LNCaP clone FGC (cell line): Measurements from ENCODE around the gene ABHD16A.
A peak's percentile ranks its signal among the peaks of the same experiment; 100 is the strongest.

Experiments
- DNase-seq: peaks from one replicate; pipeline ENCODE4 v3.0.0-alpha.2; 2011; ENCODE audit warnings: low read depth
- H3K4me3 ChIP-seq: 2 replicates; pipeline ENCODE4 v1.5.1; 2011; ENCODE audit warnings: mild to moderate bottlenecking, low read depth, low read length, control low read depth
- TF ChIP-seq, protein P1 (sequence below): IDR thresholded peaks from 2 replicates; pipeline ENCODE4 v1.5.1; 2012; ENCODE audit warnings: mild to moderate bottlenecking; ENCODE audit not compliant: control insufficient read depth, insufficient read depth; ENCODE audit errors: extremely low read depth

The ABHD16A gene

DNA sequence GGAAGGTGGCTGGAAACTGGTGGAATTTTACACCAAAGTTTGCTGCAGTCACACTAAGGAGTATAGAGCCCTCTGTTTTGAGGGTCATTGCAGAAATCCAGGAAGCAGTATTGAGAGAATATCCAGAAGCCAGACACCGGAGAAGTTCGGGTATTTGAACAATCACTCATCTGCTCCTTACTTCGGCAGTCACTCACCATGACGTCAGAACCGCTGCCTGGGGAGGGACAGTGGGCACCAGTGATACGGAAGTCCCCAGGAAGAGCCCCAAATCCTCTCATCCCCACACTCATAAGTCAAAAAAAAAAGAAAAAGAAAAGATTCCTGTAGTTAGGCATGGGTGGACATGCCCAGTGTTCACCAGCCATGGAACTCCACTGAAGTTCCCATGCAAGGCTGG, 26.2 kb downstream of the ABHD16A start:
- H3K4me3 ChIP-seq: no peak overlapping the region
- TF ChIP-seq, protein P1, sequence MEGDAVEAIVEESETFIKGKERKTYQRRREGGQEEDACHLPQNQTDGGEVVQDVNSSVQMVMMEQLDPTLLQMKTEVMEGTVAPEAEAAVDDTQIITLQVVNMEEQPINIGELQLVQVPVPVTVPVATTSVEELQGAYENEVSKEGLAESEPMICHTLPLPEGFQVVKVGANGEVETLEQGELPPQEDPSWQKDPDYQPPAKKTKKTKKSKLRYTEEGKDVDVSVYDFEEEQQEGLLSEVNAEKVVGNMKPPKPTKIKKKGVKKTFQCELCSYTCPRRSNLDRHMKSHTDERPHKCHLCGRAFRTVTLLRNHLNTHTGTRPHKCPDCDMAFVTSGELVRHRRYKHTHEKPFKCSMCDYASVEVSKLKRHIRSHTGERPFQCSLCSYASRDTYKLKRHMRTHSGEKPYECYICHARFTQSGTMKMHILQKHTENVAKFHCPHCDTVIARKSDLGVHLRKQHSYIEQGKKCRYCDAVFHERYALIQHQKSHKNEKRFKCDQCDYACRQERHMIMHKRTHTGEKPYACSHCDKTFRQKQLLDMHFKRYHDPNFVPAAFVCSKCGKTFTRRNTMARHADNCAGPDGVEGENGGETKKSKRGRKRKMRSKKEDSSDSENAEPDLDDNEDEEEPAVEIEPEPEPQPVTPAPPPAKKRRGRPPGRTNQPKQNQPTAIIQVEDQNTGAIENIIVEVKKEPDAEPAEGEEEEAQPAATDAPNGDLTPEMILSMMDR: no peak
- DNase-seq: no peak

DNA sequence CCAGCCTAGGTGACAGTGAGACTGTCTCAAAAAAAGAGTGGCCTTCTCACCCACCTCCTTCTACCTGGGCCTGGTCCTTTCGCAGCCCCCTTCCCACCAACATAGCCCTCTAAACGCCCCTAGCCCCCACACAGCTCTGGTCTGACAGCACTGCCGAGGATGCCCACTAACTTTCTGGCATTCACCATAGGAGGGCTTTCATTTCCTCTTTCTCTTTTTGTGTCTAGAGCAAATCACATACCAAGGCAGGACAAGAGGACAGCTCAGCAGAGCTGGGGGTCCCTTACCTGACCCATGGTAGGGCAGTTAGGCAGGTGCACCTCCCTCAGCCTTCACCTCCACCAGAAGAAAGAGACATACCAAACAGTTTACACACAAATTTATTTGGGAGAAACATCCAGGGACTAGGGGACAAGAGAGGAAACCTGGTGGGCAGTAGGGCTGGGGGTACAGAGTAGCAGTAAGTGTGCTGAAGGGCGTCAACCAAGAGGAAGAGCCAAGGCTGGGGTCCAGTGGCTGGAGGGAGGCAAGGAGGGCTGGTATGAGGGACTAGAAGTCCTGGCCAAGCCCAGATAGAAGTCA, 26.7 kb downstream of the ABHD16A start:
- no peak overlapping the region for H3K4me3 ChIP-seq
- TF ChIP-seq, protein P1: no peak
- DNase-seq: no peak

- TF ChIP-seq, protein P1: no peak
- no peak within 1 kb of the TSS for H3K4me3 ChIP-seq
- DNase-seq: no peak
Measured at GRCh38 chr6:31669676-31670075, 33.4 kb downstream of the ABHD16A start, which contains the start of gene LY6G5B. Gene LY6G5B, plus strand, starts transcription at chr6:31669976. Its CDS starts 975 bp downstream, at chr6:31670951.

DNA sequence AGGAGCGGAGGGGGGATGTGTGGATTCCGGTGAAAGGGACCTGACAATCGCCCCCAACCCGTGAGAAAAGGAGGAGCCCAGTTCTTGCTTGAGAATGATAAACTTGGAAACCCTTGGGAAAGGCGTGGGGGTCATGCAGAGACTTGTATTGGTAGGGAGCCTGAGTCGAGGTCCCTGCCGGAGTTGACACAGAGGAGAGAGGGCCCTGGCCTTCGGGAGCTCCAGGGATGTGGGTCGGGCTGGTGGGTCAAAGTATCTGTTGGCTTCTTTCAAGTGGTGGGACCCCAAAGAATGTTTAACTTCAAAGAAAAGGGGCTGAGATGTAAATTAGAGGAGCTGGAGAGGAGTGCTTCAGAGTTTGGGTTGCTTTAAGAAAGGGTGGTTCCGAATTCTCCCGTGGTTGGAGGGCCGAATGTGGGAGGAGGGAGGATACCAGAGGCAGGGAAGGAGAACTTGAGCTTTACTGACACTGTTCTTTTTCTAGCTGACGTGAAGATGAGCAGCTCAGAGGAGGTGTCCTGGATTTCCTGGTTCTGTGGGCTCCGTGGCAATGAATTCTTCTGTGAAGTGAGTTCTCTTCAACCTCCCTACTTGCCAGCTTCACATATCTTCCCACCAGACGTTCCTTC, 36.7 kb downstream of the ABHD16A start:
- H3K4me3 ChIP-seq: peak overlapping the region; percentile 76
- DNase-seq: no peak
- TF ChIP-seq, protein P1: no peak

- peak; percentile 93 for DNase-seq
- TF ChIP-seq, protein P1: no peak
- peak within 1 kb of the TSS; percentile 76 for H3K4me3 ChIP-seq
Measured at GRCh38 chr6:31665501-31666336, 37.4 kb downstream of the ABHD16A start, which contains the start of gene CSNK2B. Gene CSNK2B, plus strand, starts transcription at chr6:31666080. Its CDS starts 752 bp downstream, at chr6:31666832.

GRCh38 chr6:31664790-31665500, 38.2 kb downstream of the ABHD16A start, which contains the start of gene GPANK1:
Gene GPANK1, minus strand, starts transcription at chr6:31664997. Its CDS starts 519 bp downstream, at chr6:31664478.
- TF ChIP-seq, protein P1: no peak
- H3K4me3 ChIP-seq: peak within 1 kb of the TSS; percentile 76
- peak; percentile 88 for DNase-seq
